ENCODE measurements around the gene PPP1R12A. TPM values are rescaled to one million over a fixed set of nuclear protein-coding genes. Genes with fewer than 3 reads are reported as not detected.

The PPP1R12A gene
- polyA plus RNA-seq, 2 donors: 17.3 to 24.6 TPM

Other genes with a start within 250 kb of the PPP1R12A start
- gene PAWR, start 244.1 kb downstream of the PPP1R12A start, polyA plus RNA-seq: 10 to 100 TPM; 15.5 to 38.6 TPM
- gene OTOGL, start 164.4 kb upstream of the PPP1R12A start, polyA plus RNA-seq: under 1 TPM; 0.11 to 0.39 TPM